22Rv1 (cell line): ENCODE data around the gene CAPN15.

ENCODE experiments used
- CTCF ChIP-seq: fragments of 450-650 bp; IDR thresholded peaks from 2 replicates; pipeline ENCODE4 v1.5.1; 2017; ENCODE audit warnings: mild to moderate bottlenecking
- ZFX ChIP-seq: fragments of 450-650 bp; IDR thresholded peaks from 2 replicates; pipeline ENCODE4 v1.6.1; 2017; ENCODE audit warnings: antibody characterized with exemption, borderline replicate concordance

GRCh38 chr16:575354-576196 is 48.1 kb downstream of the CAPN15 start:
- TF ChIP-seq CTCF (no peak), ZFX (no peak)
